ENCODE results near the gene ZFP36L1.

The ZFP36L1 gene

GRCh38 chr14:68780358-68781160 lies 12.3 kb downstream of the ZFP36L1 start:
- no peaks in the 10 kb centered on the region for H3K79me2 ChIP-seq (ENCODE audit: control insufficient read depth, low read length)
- no peak overlapping the region for H3K4me3 ChIP-seq (ENCODE audit: low read length)
- no peaks in the 10 kb centered on the region for H3K36me3 ChIP-seq (ENCODE audit: control insufficient read depth, low read length)
- H3F3A ChIP-seq (ENCODE audit: control insufficient read depth, insufficient read depth): peaks cover 17% of the 10 kb centered on the region
- H3K9me2 ChIP-seq (replicated peaks; ENCODE audit: control insufficient read depth, low read length): no peaks in the 10 kb centered on the region
- no peaks in the 10 kb centered on the region for H3K9me3 ChIP-seq (ENCODE audit: control insufficient read depth, insufficient read depth, low read length)
- TF ChIP-seq, protein P1, sequence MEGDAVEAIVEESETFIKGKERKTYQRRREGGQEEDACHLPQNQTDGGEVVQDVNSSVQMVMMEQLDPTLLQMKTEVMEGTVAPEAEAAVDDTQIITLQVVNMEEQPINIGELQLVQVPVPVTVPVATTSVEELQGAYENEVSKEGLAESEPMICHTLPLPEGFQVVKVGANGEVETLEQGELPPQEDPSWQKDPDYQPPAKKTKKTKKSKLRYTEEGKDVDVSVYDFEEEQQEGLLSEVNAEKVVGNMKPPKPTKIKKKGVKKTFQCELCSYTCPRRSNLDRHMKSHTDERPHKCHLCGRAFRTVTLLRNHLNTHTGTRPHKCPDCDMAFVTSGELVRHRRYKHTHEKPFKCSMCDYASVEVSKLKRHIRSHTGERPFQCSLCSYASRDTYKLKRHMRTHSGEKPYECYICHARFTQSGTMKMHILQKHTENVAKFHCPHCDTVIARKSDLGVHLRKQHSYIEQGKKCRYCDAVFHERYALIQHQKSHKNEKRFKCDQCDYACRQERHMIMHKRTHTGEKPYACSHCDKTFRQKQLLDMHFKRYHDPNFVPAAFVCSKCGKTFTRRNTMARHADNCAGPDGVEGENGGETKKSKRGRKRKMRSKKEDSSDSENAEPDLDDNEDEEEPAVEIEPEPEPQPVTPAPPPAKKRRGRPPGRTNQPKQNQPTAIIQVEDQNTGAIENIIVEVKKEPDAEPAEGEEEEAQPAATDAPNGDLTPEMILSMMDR (IDR thresholded peaks at IDR 0.05; ENCODE audit: low read depth, low read length, poor library complexity, severe bottlenecking): no peak
- no peak for TF ChIP-seq EZH2phosphoT487 (IDR thresholded peaks at IDR 0.05; ENCODE audit: borderline replicate concordance, low read length)
- no peaks in the 10 kb centered on the region for H3K27me3 ChIP-seq (ENCODE audit: control insufficient read depth, low read length)
- H3K4me2 ChIP-seq (ENCODE audit: low read length): peak overlapping the region; percentile 40
- H3K27ac ChIP-seq (ENCODE audit: low read depth, low read length): 0 out of 2 replicates have a peak overlapping the region, but pooled peaks have one; percentile 5
- H4K20me1 ChIP-seq (ENCODE audit: control insufficient read depth, insufficient read depth, low read depth, low read length): no peaks in the 10 kb centered on the region
- peaks cover 33% of the 10 kb centered on the region for H3K4me1 ChIP-seq (ENCODE audit: control insufficient read depth, low read length)

DNA sequence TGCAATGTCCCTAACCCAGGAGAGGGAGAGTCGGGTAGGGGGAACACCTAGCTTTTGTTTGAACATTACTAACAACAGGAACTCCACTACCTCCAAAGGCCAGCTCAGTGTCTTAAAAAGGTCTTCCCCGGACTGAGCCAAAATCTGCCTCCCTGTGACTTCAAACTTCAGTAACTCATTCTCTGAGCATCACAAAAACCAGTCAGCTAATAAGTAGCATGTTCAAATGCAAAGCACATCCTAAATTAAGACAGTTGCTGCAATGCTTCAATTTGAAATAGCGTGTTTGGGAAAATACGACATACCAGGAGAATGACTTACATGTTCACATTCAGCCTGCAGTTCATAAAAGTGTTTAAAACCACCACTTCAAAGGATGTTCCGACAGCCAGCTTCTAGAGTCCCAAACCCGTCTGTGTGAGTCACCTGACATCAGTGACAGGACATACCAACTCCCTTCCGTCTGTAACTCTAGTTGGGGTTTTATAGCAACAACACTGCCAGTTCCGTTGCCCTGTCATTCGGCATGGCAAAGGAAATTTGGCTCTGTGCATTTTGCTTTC lies 13.0 kb downstream of the ZFP36L1 start:
- Histone ChIP-seq H3K9me2 (replicated peaks; ENCODE audit: control insufficient read depth, low read length) (no peaks in the 10 kb centered on the region), H3K27ac (ENCODE audit: low read depth, low read length) (no peak overlapping the region), H3K9me3 (ENCODE audit: control insufficient read depth, insufficient read depth, low read length) (no peaks in the 10 kb centered on the region), H3K4me2 (ENCODE audit: low read length) (peak overlapping the region; percentile 40; the same call in 1 of the 2 replicates), H3K79me2 (ENCODE audit: control insufficient read depth, low read length) (no peaks in the 10 kb centered on the region), H3K36me3 (ENCODE audit: control insufficient read depth, low read length) (no peaks in the 10 kb centered on the region), H3K27me3 (ENCODE audit: control insufficient read depth, low read length) (no peaks in the 10 kb centered on the region), H4K20me1 (ENCODE audit: control insufficient read depth, insufficient read depth, low read depth, low read length) (no peaks in the 10 kb centered on the region), H3K4me1 (ENCODE audit: control insufficient read depth, low read length) (peaks cover 27% of the 10 kb centered on the region), H3F3A (ENCODE audit: control insufficient read depth, insufficient read depth) (peaks cover 11% of the 10 kb centered on the region), H3K4me3 (ENCODE audit: low read length) (no peak overlapping the region)
- TF ChIP-seq EZH2phosphoT487 (IDR thresholded peaks at IDR 0.05; ENCODE audit: borderline replicate concordance, low read length): no peak
- TF ChIP-seq, protein P1 (IDR thresholded peaks at IDR 0.05; ENCODE audit: low read depth, low read length, poor library complexity, severe bottlenecking): no peak

- Histone ChIP-seq H3K9me2 (replicated peaks; ENCODE audit: control insufficient read depth, low read length) (no peaks in the 10 kb centered on the region), H3K79me2 (ENCODE audit: control insufficient read depth, low read length) (no peaks in the 10 kb centered on the region), H3K27me3 (ENCODE audit: control insufficient read depth, low read length) (no peaks in the 10 kb centered on the region), H3K4me1 (ENCODE audit: control insufficient read depth, low read length) (peaks cover 26% of the 10 kb centered on the region), H3K4me3 (ENCODE audit: low read length) (no peak overlapping the region), H3K36me3 (ENCODE audit: control insufficient read depth, low read length) (no peaks in the 10 kb centered on the region), H3K9me3 (ENCODE audit: control insufficient read depth, insufficient read depth, low read length) (no peaks in the 10 kb centered on the region), H3K27ac (ENCODE audit: low read depth, low read length) (no peak overlapping the region), H3K4me2 (ENCODE audit: low read length) (no peak overlapping the region), H3F3A (ENCODE audit: control insufficient read depth, insufficient read depth) (no peaks in the 10 kb centered on the region), H4K20me1 (ENCODE audit: control insufficient read depth, insufficient read depth, low read depth, low read length) (no peaks in the 10 kb centered on the region)
- TF ChIP-seq, protein P1 (IDR thresholded peaks at IDR 0.05; ENCODE audit: low read depth, low read length, poor library complexity, severe bottlenecking): no peak
- TF ChIP-seq EZH2phosphoT487 (IDR thresholded peaks at IDR 0.05; ENCODE audit: borderline replicate concordance, low read length): no peak
Measured at GRCh38 chr14:68777644-68778043, 15.2 kb downstream of the ZFP36L1 start.

Data from DOHH2 (cell line).